ENCODE measurements around the gene RPS6KL1.

DNA sequence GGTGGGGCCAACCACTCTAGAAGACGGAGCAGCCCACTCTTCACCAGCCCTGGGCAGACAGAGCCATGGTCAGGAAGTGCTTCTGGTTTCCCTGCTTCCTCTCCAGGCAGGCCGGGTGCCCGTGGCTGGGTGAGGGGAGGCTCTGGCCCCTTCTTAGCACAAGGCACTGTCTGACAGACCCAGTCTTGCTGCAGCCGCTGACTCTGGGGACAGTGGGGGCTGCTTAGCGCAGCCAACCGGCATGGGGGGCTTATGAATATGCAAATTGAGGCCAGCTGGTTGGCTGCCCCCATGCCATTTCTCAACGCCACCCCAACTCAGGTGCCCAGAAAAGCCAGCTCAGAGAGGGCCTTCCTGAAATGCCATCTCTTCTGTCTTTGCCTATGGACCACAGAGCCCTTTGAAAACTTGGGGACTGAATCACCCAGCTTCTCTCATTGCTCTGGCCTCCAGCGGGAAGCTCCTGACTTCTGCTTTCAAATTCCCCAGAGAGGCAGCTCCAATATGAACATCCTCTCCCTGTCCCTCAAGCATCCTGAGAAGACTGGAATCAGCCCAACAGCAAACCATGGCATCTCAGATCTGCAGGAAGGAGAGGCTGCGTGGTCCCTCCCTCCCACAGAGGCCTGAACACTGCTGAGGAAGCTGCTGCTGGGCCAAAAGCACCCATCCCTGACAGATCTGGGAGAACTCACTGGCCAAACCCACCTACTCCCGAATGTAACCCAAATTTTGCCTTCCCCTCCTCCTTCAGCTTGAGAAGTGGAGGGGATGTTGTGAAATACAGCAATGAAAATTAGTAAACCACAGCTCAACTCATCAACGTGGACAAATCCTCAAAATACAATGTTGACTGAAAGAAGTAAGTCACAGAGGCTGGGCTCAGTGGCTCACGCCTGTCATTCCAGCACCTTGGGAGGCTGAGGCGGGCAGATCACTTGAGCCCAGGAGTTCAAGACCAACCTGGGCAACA is 46.8 kb downstream of the RPS6KL1 start, which contains the start of gene PROX2:
- TF ChIP-seq POLR2A (IDR thresholded peaks at IDR 0.05; ENCODE audit: low read depth, low read length) = no peak
- no peak for TF ChIP-seq POLR2AphosphoS5 (IDR thresholded peaks at IDR 0.05; ENCODE audit: low read depth, low read length)

Measured in GM12892 (cell line).